Large intestine (tissue), 3 donors: ENCODE measurements around the gene CSF1R. TPM values are rescaled to one million over a fixed set of nuclear protein-coding genes. Genes with fewer than 3 reads are reported as not detected.

Experiments used
- DNase-seq, 2 donors: peaks; one replicate each; pipeline versions ENCODE4 v3.0.0 to v3.0.0-alpha.2; 2013
- H3K27ac ChIP-seq: one replicate; pipeline ENCODE4 v1.5.1; 2013; ENCODE audit warnings: low read length
- H3K27me3 ChIP-seq: 2 replicates; pipeline ENCODE4 v1.6.1; 2013; ENCODE audit warnings: low read length; ENCODE audit not compliant: control insufficient read depth, insufficient read depth
- H3K36me3 ChIP-seq: 2 replicates; pipeline ENCODE4 v1.6.1; 2013; ENCODE audit warnings: low read length; ENCODE audit not compliant: control insufficient read depth, insufficient read depth
- H3K4me1 ChIP-seq: one replicate; pipeline ENCODE4 v1.6.1; 2013; ENCODE audit warnings: low read length; ENCODE audit not compliant: control insufficient read depth, insufficient read depth
- H3K4me3 ChIP-seq: one replicate; pipeline ENCODE4 v1.5.1; 2013; ENCODE audit warnings: low read length
- H3K9me3 ChIP-seq: one replicate; pipeline ENCODE4 v1.6.1; 2013; ENCODE audit warnings: mild to moderate bottlenecking, low read depth, low read length, moderate library complexity; ENCODE audit not compliant: control insufficient read depth
- WGBS: methylation state at CpG from one replicate; pipeline ENCODE4 v1.1.5; 2013; ENCODE audit warnings: low lambda C conversion rate; ENCODE audit not compliant: insufficient coverage; 5-methylcytosine and 5-hydroxymethylcytosine counted together
- polyA plus RNA-seq: library from polyadenylated mRNA; unstranded; fragments of 120-200 nt; gene quantifications from one replicate; pipeline ENCODE4 v1.2.1, GENCODE V29; 2013

Gene CSF1R
- polyA plus RNA-seq, 1 donor = 31.0 TPM

DNA sequence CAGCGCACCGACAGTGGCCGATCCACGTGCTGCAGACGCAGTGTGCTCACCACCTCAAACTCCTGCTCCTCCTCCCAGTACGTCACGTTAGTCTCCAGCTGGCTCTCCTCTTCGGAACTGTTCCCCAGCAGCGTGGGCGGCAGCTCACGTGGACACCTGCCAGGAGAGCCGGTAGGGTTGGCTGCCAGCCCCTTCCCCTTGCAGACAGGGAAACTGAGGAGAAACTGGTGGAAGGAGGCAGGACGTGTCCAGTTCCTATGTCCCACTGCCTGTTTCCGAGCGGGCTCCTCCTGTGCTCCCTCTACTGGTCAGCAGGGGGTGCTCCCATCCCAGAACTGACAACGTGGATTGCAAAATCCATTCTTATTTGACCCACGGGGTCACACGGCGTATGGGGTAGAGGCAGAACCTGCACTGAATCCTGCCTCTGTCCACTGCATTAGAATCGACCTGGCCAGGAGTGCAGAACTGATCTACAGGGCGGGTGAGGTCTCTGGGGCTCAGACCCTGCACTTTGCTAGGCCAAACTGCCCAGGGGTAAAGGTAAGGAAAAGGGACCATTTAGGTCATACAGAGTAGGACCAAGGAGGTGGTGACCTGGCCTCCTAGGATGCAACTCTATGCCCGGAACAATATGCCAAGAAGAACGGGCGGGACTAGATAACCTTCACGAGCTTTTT is 43.6 kb upstream of the CSF1R start:
- H3K9me3 ChIP-seq = no peaks in the 10 kb centered on the region
- DNase-seq = peak; percentile 59 to 64
- H3K27ac ChIP-seq = no peak overlapping the region
- peaks cover 6% of the 10 kb centered on the region for H3K4me1 ChIP-seq
- WGBS = no CpG with 5 or more reads among the region's 25 CpGs
- peaks cover 13% of the 10 kb centered on the region for H3K36me3 ChIP-seq
- H3K27me3 ChIP-seq = no peaks in the 10 kb centered on the region
- no peak overlapping the region for H3K4me3 ChIP-seq

GRCh38 chr5:150129454-150129812 is 43.1 kb upstream of the CSF1R start:
- Histone ChIP-seq H3K9me3 (no peaks in the 10 kb centered on the region), H3K4me1 (peaks cover 6% of the 10 kb centered on the region), H3K4me3 (no peak overlapping the region), H3K27me3 (no peaks in the 10 kb centered on the region), H3K36me3 (peaks cover 12% of the 10 kb centered on the region), H3K27ac (no peak overlapping the region)
- DNase-seq = no peak
- WGBS = 80% methylated on average over 1 of the region's 8 CpGs

DNA sequence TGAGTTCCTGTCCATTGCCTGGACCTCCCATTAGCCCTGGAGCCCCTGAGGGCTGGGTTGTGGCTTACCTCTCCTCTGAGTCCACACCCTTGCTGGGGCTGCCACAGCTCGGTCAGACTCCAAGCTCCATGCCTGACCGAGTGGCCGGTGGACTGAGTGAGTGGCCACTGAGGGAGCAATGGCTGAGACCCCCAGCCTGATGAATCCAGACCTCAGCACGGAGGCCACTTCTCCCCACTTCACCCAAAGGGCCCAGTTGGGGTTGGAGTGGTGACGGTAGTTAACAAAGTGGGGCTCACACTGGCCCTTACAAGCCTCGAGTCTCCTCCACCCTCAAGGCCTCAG is 40.5 kb upstream of the CSF1R start:
- Histone ChIP-seq H3K27me3 (no peaks in the 10 kb centered on the region), H3K9me3 (no peaks in the 10 kb centered on the region), H3K4me1 (peaks cover 11% of the 10 kb centered on the region), H3K27ac (no peak overlapping the region), H3K36me3 (peaks cover 16% of the 10 kb centered on the region), H3K4me3 (no peak overlapping the region)
- no CpG with 5 or more reads among the region's 6 CpGs for WGBS
- no peak for DNase-seq

DNA sequence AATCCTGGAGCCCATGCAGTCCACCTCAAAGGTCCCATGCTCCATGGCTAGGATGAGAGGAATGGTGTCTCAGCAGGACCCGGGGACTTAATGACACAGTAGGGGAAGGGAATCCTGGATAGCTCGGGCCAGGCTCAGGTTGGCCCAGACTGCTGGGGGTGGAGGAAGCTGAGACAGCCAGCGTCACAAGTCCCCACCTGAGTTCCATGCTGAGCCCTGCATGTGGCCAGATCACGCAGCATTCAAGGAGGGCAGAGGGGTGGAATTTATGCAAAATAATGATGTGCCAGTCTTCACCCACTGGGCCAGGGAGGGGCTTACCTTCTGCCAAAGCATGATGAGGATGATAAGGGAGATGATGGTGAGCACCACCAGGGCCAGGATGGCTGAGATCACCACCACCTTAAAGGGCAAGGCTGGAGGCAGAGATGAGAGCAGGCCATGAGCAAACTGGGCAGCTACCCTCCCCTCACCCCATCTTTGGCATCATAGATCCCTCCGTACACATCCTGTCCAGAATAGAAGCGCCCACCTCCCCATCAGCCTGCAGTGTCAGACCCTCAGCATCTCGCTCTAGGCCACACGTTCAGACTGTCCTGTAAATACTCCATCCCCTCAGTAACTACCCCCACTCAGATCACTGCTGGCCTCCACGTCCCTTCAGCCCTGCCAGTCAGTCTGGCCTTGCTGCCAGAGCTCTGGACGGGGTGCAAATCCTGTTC is 40.0 kb upstream of the CSF1R start:
- DNase-seq = no peak
- H3K36me3 ChIP-seq = peaks cover 16% of the 10 kb centered on the region

GRCh38 chr5:150125334-150125733 is 39.0 kb upstream of the CSF1R start:
- DNase-seq = no peak
- Histone ChIP-seq H3K27me3 (no peaks in the 10 kb centered on the region), H3K9me3 (no peaks in the 10 kb centered on the region), H3K27ac (no peak overlapping the region), H3K4me3 (no peak overlapping the region), H3K36me3 (peaks cover 16% of the 10 kb centered on the region), H3K4me1 (peaks cover 14% of the 10 kb centered on the region)
- WGBS = no CpG with 5 or more reads among the region's 10 CpGs

More for the DNA sequence above, 40.0 kb upstream of the CSF1R start:
- Histone ChIP-seq H3K4me1 (peaks cover 14% of the 10 kb centered on the region), H3K4me3 (no peak overlapping the region), H3K27ac (no peak overlapping the region), H3K9me3 (no peaks in the 10 kb centered on the region), H3K27me3 (no peaks in the 10 kb centered on the region)
- WGBS = no CpG with 5 or more reads among the region's 10 CpGs

DNA sequence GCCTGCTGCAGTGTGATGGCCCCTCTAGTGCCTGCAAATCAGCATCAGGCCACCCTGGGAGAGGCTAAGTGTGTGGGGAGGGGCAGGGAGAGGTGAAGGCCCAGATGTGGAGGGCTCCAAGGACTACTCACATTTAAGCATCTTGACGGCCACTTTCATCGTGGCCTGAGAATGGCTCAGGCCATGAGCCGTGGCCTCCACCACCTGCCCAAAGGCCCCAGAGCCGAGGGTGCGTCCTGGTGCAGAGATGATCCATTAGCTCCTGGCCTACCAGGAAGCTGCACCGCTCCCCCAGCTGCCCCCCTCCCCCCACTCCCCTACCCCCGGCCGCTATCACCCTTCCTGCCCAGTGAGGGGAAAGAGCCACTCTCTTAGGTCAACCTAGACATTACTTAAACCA is 38.2 kb upstream of the CSF1R start:
- DNase-seq = no peak
- Histone ChIP-seq H3K27ac (no peak overlapping the region), H3K4me1 (peaks cover 8% of the 10 kb centered on the region), H3K9me3 (no peaks in the 10 kb centered on the region), H3K4me3 (no peak overlapping the region), H3K36me3 (peaks cover 15% of the 10 kb centered on the region), H3K27me3 (no peaks in the 10 kb centered on the region)
- no CpG with 5 or more reads among the region's 8 CpGs for WGBS

DNA sequence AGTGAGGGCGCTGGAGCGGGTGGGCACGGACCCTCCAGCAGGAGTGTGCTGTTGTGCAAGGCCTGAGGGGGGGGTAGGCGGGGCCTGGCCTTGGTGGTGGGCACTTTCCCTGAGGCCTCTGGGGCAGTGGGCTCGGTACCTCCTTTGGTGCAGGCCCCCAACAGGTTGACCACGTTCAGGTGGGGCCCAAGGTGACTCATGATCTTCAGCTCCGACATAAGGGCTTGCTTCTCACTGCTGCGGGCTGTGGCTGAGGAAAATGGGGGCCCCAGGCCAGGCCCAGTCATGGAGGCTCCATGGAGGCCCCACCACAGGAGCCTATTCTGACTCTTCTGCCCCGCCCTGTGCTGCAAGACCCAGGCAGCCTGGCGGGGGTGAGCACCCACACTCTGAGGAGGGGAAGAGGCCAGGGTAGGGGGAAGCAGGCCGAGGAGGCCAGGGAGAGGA is 37.8 kb upstream of the CSF1R start:
- peaks cover 14% of the 10 kb centered on the region for H3K36me3 ChIP-seq
- no peak overlapping the region for H3K27ac ChIP-seq

GRCh38 chr5:150123542-150123941 is 37.2 kb upstream of the CSF1R start:
- peaks cover 8% of the 10 kb centered on the region for H3K4me1 ChIP-seq
- no peak overlapping the region for H3K27ac ChIP-seq
- no peaks in the 10 kb centered on the region for H3K9me3 ChIP-seq
- no peaks in the 10 kb centered on the region for H3K27me3 ChIP-seq
- H3K4me3 ChIP-seq = no peak overlapping the region
- DNase-seq = no peak
- WGBS = 100% methylated on average over 2 of the region's 4 CpGs
- H3K36me3 ChIP-seq = peaks cover 15% of the 10 kb centered on the region

More for the DNA sequence above, 37.8 kb upstream of the CSF1R start:
- WGBS = no CpG with 5 or more reads among the region's 11 CpGs
- DNase-seq = no peak
- Histone ChIP-seq H3K27me3 (no peaks in the 10 kb centered on the region), H3K9me3 (no peaks in the 10 kb centered on the region), H3K4me3 (no peak overlapping the region), H3K4me1 (peaks cover 8% of the 10 kb centered on the region)

DNA sequence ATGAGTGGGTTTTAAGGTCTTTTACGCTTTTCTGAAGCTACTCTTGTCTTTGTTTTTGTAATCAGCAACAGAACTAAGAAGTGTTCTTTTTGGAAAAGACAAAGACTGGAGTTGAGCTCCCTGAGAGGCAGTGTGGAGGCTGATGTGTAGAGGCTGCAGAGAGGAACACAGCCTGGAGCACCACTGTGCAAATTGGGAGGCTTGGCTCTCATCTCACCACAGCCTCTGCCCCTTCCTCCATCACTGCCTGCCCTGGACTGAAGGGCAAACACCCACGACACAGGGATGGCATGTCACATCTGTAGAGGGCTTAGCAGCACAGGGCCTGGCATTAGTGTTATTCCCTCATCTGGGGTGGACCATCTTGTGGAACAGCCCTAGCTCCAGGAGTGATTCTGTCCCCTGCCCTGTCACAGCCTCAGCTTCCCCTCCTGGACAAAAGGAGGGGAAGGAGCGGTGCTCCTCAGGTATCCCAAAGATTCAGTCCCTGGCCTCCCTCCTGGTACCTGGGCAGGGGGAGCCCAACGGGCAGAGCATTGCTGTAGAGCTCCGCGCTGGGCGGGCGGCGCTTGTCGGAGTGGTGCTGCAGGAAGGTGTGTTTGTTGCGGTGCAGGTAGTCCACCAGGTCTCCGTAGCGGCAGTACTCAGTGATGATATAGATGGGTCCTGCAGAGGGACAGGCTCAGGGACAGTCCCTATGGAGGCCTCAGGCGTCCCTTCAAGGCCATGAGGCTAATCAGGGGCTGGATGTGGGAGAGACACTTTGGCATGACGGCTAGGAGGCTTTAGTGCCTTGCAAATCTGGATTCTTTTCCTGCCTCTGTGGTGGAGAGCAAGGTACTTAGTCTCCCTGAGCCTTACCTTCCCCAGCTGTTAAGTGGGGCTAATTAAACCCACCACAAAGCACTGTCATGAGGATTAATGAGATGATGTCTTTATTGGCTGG is 36.5 kb upstream of the CSF1R start:
- H3K27ac ChIP-seq = no peak overlapping the region
- peaks cover 10% of the 10 kb centered on the region for H3K36me3 ChIP-seq
- no CpG with 5 or more reads among the region's 15 CpGs for WGBS
- H3K27me3 ChIP-seq = no peaks in the 10 kb centered on the region
- peaks cover 8% of the 10 kb centered on the region for H3K4me1 ChIP-seq
- DNase-seq = no peak
- H3K4me3 ChIP-seq = no peak overlapping the region
- no peaks in the 10 kb centered on the region for H3K9me3 ChIP-seq

DNA sequence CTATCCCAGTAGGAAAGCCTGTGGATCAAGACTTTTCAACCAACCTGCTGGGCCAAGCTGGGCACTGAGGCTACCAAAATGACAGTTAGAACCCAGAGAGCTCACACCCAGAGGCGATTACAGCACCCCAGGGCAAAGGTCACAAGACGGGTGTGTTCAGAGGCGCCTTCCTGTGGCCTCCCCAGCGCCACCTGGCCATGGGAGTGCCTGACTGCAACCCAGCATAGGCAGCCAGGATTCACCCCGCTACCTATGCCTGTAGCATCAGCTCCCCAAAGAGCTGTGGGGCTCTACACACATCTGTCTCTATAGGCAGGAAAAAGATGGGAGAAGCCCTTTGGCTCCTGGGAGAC is 35.8 kb upstream of the CSF1R start:
- peak; percentile 86 to 89 for DNase-seq
- Histone ChIP-seq H3K27me3 (no peaks in the 10 kb centered on the region), H3K4me3 (no peak overlapping the region), H3K9me3 (peaks cover 3% of the 10 kb centered on the region), H3K4me1 (peaks cover 8% of the 10 kb centered on the region), H3K36me3 (peaks cover 9% of the 10 kb centered on the region), H3K27ac (peak overlapping the region; percentile 2)
- no CpG with 5 or more reads among the region's 5 CpGs for WGBS
